T47D (cell line): Measurements from ENCODE around the gene STK4.

Source experiments
- DNase-seq, 2 experiments: peaks; one replicate each; pipeline versions ENCODE4 v3.0.0 to v3.0.0-alpha.2; 2011 to 2012; ENCODE audit warnings: low read depth in 1 of 2, low spot score in 1 of 2
- JUND ChIP-seq: IDR thresholded peaks from 2 replicates; pipeline ENCODE4 v1.6.1; 2012; ENCODE audit warnings: low read depth
- in situ Hi-C: cut with HindIII; loops from 2 replicates; pipeline ENCODE4 v1.10.0; 2016; ENCODE audit warnings: low sequenced_read_pairs, low pct_unique_long_range_greater_than_20kb

STK4 gene

GRCh38 chr20:44976698-44977097 is 10.4 kb downstream of the STK4 start:
- no peak for DNase-seq
- in situ Hi-C loops: no loop called here
- TF ChIP-seq JUND: no peak

GRCh38 chr20:44979090-44979621 is 12.8 kb downstream of the STK4 start:
- TF ChIP-seq JUND: no peak
- no peak for DNase-seq
- in situ Hi-C loops: no loop called here

DNA sequence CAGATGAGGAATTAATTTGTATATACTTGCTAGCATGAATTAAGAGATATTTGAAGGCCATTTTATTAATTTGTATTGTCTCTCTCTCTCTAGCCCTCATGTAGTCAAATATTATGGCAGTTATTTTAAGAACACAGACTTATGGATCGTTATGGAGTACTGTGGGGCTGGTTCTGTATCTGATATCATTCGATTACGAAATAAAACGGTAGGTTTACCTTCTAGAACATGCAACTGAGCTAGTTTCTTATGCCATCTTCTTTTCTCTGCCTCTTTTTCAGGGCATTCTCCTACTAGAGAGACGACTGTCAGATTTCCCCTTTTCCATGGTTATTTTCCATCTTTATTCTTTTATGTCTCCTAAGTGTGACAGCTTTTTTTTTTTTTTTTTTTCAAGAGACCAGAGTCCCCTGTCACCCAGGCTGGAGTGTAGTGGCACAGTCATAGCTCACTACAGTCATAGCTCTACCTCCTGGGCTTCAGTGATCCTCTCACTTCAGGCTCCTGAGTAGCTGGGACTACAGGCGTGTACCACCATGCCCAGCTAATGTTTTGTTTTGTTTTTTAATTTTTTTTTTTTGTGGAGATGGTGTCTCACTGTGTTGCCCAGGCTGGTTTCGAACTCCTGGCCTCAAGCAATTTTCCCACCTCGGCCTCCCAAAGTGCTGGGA is 15.6 kb downstream of the STK4 start:
- no peak for DNase-seq
- in situ Hi-C loops: no loop called here
- TF ChIP-seq JUND: no peak

- TF ChIP-seq JUND: no peak
- in situ Hi-C loops: no loop called here
- DNase-seq: no peak
These were observed 16.9 kb downstream of the STK4 start for GRCh38 chr20:44983093-44983674.

GRCh38 chr20:44988631-44989171 is 22.4 kb downstream of the STK4 start:
- no peak for DNase-seq
- in situ Hi-C loops: no loop called here
- TF ChIP-seq JUND: no peak

DNA sequence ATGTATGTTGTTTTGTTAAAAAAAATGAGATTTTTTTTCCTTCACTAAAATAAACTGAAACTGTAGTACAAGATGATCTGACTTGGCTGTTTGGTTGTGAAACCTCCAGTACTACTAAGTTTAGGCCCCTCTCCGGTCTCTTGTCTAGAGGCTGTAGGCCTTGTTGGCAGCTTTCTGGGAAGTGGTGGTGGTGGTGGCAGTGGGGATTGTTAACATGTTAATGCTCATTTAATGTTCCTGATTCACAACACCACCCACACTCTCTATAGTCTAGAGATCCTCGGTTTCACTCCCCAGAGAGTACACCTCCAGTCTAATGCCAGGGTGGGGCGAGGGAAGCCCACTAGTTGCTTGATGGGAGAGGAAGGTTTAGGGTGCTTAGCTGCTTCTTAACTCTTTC is 24.1 kb downstream of the STK4 start:
- DNase-seq: no peak
- TF ChIP-seq JUND: no peak
- in situ Hi-C loops: no loop called here

GRCh38 chr20:44990957-44991356 is 24.6 kb downstream of the STK4 start:
- TF ChIP-seq JUND: no peak
- in situ Hi-C loops: no loop called here
- DNase-seq: no peak

GRCh38 chr20:44993343-44993742 is 27.0 kb downstream of the STK4 start:
- in situ Hi-C loops: no loop called here
- no peak for DNase-seq
- TF ChIP-seq JUND: no peak

DNA sequence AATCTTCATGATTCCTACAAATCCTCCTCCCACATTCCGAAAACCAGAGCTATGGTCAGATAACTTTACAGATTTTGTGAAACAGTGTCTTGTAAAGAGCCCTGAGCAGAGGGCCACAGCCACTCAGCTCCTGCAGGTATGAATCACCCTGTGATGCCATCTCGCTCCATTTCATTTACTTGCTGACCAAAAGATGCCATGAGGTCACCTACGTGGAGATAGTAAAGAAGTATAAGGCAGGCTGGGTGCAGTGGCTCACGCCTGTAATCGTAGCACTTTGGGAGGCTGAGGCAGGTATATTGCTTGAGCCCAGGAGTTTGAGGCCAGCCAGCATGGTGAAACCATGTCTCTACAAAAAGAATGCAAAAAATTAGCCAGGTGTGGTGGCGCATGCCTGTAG is 30.9 kb downstream of the STK4 start:
- no peak for TF ChIP-seq JUND
- in situ Hi-C loops: no loop called here
- DNase-seq: no peak

GRCh38 chr20:44997668-44998067 is 31.4 kb downstream of the STK4 start:
- no peak for DNase-seq
- no peak for TF ChIP-seq JUND

GRCh38 chr20:45008521-45009049 is 42.3 kb downstream of the STK4 start:
- no peak for TF ChIP-seq JUND
- in situ Hi-C loops: no loop called here
- no peak for DNase-seq

More at GRCh38 chr20:44997668-44998067, 31.4 kb downstream of the STK4 start:
- in situ Hi-C loops: no loop called here

GRCh38 chr20:45010399-45010828 is 44.1 kb downstream of the STK4 start:
- in situ Hi-C loops: no loop called here
- no peak for TF ChIP-seq JUND
- DNase-seq: no peak

DNA sequence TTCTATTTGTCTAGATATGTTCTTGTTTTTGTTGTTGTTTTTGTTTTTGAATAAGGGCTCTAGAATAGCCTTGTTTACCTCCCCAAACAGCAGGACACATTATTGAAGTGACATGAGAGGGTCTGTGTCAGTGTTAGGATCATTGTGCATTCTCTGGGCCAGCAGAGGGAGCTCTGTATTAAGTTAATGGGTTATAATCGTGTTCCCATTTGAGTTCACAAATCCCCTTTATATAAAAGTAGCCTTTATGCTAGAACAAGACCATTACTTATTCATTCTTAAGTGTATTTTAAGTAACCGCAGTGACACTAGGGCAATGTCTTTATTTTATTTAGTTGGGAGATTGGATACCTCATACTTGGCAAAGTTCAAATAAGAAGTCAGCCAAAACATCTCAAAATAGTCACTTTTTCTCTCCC is 44.8 kb downstream of the STK4 start:
- in situ Hi-C loops: no loop called here
- peak; percentile 33 to 69 for DNase-seq

More for the DNA sequence above, 44.8 kb downstream of the STK4 start:
- TF ChIP-seq JUND: no peak
